Hepatocyte (in vitro differentiated cells): Measurements from ENCODE around the gene RBMS1. TPM values are rescaled to one million over a fixed set of nuclear protein-coding genes. Genes with fewer than 3 reads are reported as not detected.

Experiments
- DNase-seq: peaks from one replicate; pipeline ENCODE4 v3.0.0-alpha.2; 2016; ENCODE audit warnings: low spot score
- H2AFZ ChIP-seq: fragments of 200-600 bp; sonication (generic); 2 replicates; pipeline ENCODE4 v1.6.0; 2016; ENCODE audit warnings: antibody characterized with exemption, mild to moderate bottlenecking
- H3K27ac ChIP-seq: fragments of 200-600 bp; sonication (generic); 2 replicates; pipeline ENCODE4 v1.5.1; 2016; ENCODE audit warnings: mild to moderate bottlenecking
- H3K27me3 ChIP-seq: fragments of 200-600 bp; sonication (generic); 2 replicates; pipeline ENCODE4 v1.6.1; 2016
- H3K36me3 ChIP-seq: fragments of 200-600 bp; sonication (generic); replicated peaks from 2 replicates; pipeline ENCODE4 v1.5.1; 2016; ENCODE audit warnings: low read depth; ENCODE audit not compliant: insufficient read depth
- H3K4me1 ChIP-seq: fragments of 200-600 bp; sonication (generic); 2 replicates; pipeline ENCODE4 v1.5.1; 2016; ENCODE audit warnings: mild to moderate bottlenecking, moderate library complexity; ENCODE audit not compliant: insufficient read depth
- H3K4me2 ChIP-seq: fragments of 200-600 bp; sonication (generic); 2 replicates; pipeline ENCODE4 v1.6.0; 2016
- H3K4me3 ChIP-seq: fragments of 200-600 bp; sonication (generic); 2 replicates; pipeline ENCODE4 v1.5.1; 2016; ENCODE audit warnings: mild to moderate bottlenecking
- H3K79me2 ChIP-seq: fragments of 200-600 bp; sonication (generic); 2 replicates; pipeline ENCODE4 v1.6.0; 2017; ENCODE audit warnings: mild to moderate bottlenecking
- H3K9me2 ChIP-seq: fragments of 200-600 bp; sonication (generic); replicated peaks from 2 replicates; pipeline ENCODE4 v1.6.0; 2017; ENCODE audit warnings: mild to moderate bottlenecking; ENCODE audit not compliant: insufficient read depth
- H3K9me3 ChIP-seq: fragments of 200-600 bp; sonication (generic); 2 replicates; pipeline ENCODE4 v1.5.1; 2016; ENCODE audit warnings: low read depth, mild to moderate bottlenecking
- H4K20me1 ChIP-seq: fragments of 200-600 bp; sonication (generic); 2 replicates; pipeline ENCODE4 v1.6.0; 2016; ENCODE audit warnings: mild to moderate bottlenecking; ENCODE audit not compliant: insufficient read depth, poor library complexity, severe bottlenecking
- EZH2 ChIP-seq: fragments of 200-600 bp; sonication (generic); IDR thresholded peaks from 2 replicates; pipeline ENCODE4 v1.6.1; 2016; ENCODE audit warnings: antibody characterized with exemption, mild to moderate bottlenecking, borderline replicate concordance
- EZH2phosphoT487 ChIP-seq: fragments of 200-600 bp; sonication (generic); IDR thresholded peaks from one replicate; pipeline ENCODE4 v1.6.1; 2018; ENCODE audit warnings: antibody characterized with exemption, mild to moderate bottlenecking, low read depth, moderate library complexity; ENCODE audit not compliant: unreplicated experiment, severe bottlenecking
- WGBS: methylation state at CpG from one replicate; pipeline ENCODE4 v1.1.6; 2016; ENCODE audit warnings: low lambda C conversion rate; ENCODE audit errors: missing lambda C conversion rate; 5-methylcytosine and 5-hydroxymethylcytosine counted together
- polyA plus RNA-seq: library from polyadenylated mRNA; unstranded; fragments of >200 nt; fragmentation: Nextera tagmentation; extraction: Ambion mirVana; gene quantifications from 2 replicates; pipeline ENCODE4 v1.2.1, GENCODE V29; 2016
- total RNA-seq: library from RNA; depleted of rRNA; stranded (reverse); fragments of >200 nt; gene quantifications from 2 replicates; pipeline ENCODE4 v1.2.3, GENCODE V29; 2014
- TF ChIP-seq, protein P1 (sequence below): fragments of 200-600 bp; sonication (generic); IDR thresholded peaks from 2 replicates; pipeline ENCODE4 v1.5.1; 2016; ENCODE audit warnings: antibody characterized with exemption, mild to moderate bottlenecking; ENCODE audit not compliant: poor library complexity

Gene RBMS1
- total and polyA plus RNA-seq, 2 experiments from 2014 or later = 87.9 to 103 TPM

- H3K79me2 ChIP-seq = peaks cover 100% of the 10 kb centered on the region
- H3K4me2 ChIP-seq = no peak overlapping the region
These were observed 120.3 kb downstream of the RBMS1 start for GRCh38 chr2:160373263-160373662.

GRCh38 chr2:160372585-160372984 lies 121.0 kb downstream of the RBMS1 start:
- Histone ChIP-seq H3K36me3 (no peaks in the 10 kb centered on the region), H3K4me1 (peaks cover 18% of the 10 kb centered on the region), H3K9me3 (no peaks in the 10 kb centered on the region), H3K79me2 (peaks cover 100% of the 10 kb centered on the region), H2AFZ (no peak overlapping the region), H3K9me2 (no peaks in the 10 kb centered on the region), H3K4me2 (no peak overlapping the region), H4K20me1 (peaks cover 43% of the 10 kb centered on the region), H3K27ac (no peak overlapping the region), H3K4me3 (no peak overlapping the region), H3K27me3 (no peaks in the 10 kb centered on the region)
- DNase-seq = no peak
- no peak for TF ChIP-seq EZH2
- TF ChIP-seq, protein P1, sequence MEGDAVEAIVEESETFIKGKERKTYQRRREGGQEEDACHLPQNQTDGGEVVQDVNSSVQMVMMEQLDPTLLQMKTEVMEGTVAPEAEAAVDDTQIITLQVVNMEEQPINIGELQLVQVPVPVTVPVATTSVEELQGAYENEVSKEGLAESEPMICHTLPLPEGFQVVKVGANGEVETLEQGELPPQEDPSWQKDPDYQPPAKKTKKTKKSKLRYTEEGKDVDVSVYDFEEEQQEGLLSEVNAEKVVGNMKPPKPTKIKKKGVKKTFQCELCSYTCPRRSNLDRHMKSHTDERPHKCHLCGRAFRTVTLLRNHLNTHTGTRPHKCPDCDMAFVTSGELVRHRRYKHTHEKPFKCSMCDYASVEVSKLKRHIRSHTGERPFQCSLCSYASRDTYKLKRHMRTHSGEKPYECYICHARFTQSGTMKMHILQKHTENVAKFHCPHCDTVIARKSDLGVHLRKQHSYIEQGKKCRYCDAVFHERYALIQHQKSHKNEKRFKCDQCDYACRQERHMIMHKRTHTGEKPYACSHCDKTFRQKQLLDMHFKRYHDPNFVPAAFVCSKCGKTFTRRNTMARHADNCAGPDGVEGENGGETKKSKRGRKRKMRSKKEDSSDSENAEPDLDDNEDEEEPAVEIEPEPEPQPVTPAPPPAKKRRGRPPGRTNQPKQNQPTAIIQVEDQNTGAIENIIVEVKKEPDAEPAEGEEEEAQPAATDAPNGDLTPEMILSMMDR = no peak
- TF ChIP-seq EZH2phosphoT487 = no peak

More at GRCh38 chr2:160373263-160373662, 120.3 kb downstream of the RBMS1 start:
- TF ChIP-seq EZH2phosphoT487 (no peak), EZH2 (no peak)
- TF ChIP-seq, protein P1 = no peak
- Histone ChIP-seq H4K20me1 (peaks cover 38% of the 10 kb centered on the region), H3K4me1 (peaks cover 11% of the 10 kb centered on the region), H3K27me3 (no peaks in the 10 kb centered on the region), H3K27ac (no peak overlapping the region), H2AFZ (no peak overlapping the region), H3K9me2 (no peaks in the 10 kb centered on the region), H3K4me3 (no peak overlapping the region), H3K36me3 (no peaks in the 10 kb centered on the region), H3K9me3 (no peaks in the 10 kb centered on the region)
- 88% methylated on average over 2 of the region's 2 CpGs for WGBS
- DNase-seq = no peak

DNA sequence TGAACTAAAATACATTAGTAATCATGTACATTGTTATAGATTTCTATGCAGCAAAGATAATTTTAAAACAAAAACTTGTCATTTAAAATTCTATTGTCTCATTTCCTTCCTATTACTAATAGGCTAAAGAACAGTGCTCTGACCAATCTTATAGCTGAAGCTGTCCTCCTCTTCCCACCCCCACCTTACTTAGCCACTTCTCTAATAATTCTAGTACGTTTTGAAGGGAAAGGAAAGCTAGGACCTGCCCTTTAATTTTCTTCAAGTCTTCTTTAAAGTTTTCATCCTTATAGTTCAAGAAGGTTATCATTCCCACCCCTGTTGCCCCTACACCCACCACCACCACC lies 121.6 kb downstream of the RBMS1 start:
- H3K27ac ChIP-seq = no peak overlapping the region

More for the DNA sequence above, 121.6 kb downstream of the RBMS1 start:
- H3K9me2 ChIP-seq = no peaks in the 10 kb centered on the region
- no peak overlapping the region for H3K4me3 ChIP-seq
- peaks cover 19% of the 10 kb centered on the region for H3K4me1 ChIP-seq
- H3K4me2 ChIP-seq = no peak overlapping the region
- no peak overlapping the region for H2AFZ ChIP-seq
- peaks cover 42% of the 10 kb centered on the region for H4K20me1 ChIP-seq
- TF ChIP-seq EZH2phosphoT487 (no peak), EZH2 (no peak)
- TF ChIP-seq, protein P1 = no peak
- H3K36me3 ChIP-seq = no peaks in the 10 kb centered on the region
- DNase-seq = no peak
- H3K9me3 ChIP-seq = no peaks in the 10 kb centered on the region
- H3K79me2 ChIP-seq = peaks cover 100% of the 10 kb centered on the region
- no peaks in the 10 kb centered on the region for H3K27me3 ChIP-seq
- 79% methylated on average over 1 of the region's 1 CpG for WGBS
